Transverse colon (tissue), 4 donors: ENCODE measurements around the gene AHSP.

Experiments
- POLR2AphosphoS5 ChIP-seq, 3 donors: sonication (generic); formaldehyde crosslinking; IDR thresholded peaks; one replicate each; pipeline ENCODE4 v1.6.1; 2016; ENCODE audit warnings: antibody characterized with exemption in 3 of 3
- TF ChIP-seq, protein P1 (sequence below), 5 experiments: fragments of 200-600 bp in 3 of 5; fragments of 450-650 bp in 2 of 5; sonication (generic) in 3 of 5; IDR thresholded peaks; 1 replicate in 2 of 5; 2 replicates in 3 of 5; pipeline ENCODE4 v1.5.1; 2016 to 2017; ENCODE audit warnings: antibody characterized with exemption in 5 of 5, inconsistent platforms in 3 of 5, mild to moderate bottlenecking in 2 of 5, moderate library complexity in 1 of 5

DNA sequence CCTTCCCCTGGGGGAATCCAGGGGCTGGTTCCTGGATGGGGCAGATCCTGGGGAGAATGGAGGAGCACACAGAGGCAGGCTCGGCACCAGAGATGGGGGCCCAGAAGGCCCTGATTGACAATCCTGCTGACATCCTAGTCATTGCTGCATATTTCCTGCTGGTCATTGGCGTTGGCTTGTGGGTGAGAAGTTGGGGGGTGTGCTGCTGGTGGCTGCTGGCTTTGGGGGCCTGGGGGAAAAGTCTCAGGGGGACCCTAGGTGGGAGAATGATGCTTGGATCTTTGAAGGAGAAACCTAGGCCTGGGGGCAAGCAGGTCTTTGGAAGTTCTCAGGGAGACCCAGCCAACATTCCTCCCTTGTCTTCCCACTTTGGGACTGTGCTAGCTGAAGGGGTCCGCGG lies 44.6 kb upstream of the AHSP start, which contains the start of gene SLC5A2:
- TF ChIP-seq POLR2AphosphoS5 (IDR thresholded peaks at IDR 0.05), result no peak
- TF ChIP-seq, protein P1, sequence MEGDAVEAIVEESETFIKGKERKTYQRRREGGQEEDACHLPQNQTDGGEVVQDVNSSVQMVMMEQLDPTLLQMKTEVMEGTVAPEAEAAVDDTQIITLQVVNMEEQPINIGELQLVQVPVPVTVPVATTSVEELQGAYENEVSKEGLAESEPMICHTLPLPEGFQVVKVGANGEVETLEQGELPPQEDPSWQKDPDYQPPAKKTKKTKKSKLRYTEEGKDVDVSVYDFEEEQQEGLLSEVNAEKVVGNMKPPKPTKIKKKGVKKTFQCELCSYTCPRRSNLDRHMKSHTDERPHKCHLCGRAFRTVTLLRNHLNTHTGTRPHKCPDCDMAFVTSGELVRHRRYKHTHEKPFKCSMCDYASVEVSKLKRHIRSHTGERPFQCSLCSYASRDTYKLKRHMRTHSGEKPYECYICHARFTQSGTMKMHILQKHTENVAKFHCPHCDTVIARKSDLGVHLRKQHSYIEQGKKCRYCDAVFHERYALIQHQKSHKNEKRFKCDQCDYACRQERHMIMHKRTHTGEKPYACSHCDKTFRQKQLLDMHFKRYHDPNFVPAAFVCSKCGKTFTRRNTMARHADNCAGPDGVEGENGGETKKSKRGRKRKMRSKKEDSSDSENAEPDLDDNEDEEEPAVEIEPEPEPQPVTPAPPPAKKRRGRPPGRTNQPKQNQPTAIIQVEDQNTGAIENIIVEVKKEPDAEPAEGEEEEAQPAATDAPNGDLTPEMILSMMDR (IDR thresholded peaks at IDR 0.05), result no peak
